Ishikawa (cell line): ENCODE measurements around the gene TMEM255B.

Source experiments
- CEBPB ChIP-seq: IDR thresholded peaks from 2 replicates; pipeline ENCODE4 v1.6.1; 2012
- CREB1 ChIP-seq: IDR thresholded peaks from 2 replicates; pipeline ENCODE4 v1.6.1; 2012; ENCODE audit warnings: low read depth
- EGR1 ChIP-seq: IDR thresholded peaks from 2 replicates; pipeline ENCODE4 v1.6.1; 2012
- EP300 ChIP-seq: IDR thresholded peaks from 2 replicates; pipeline ENCODE4 v1.6.1; 2012; ENCODE audit warnings: borderline replicate concordance
- FOXM1 ChIP-seq: IDR thresholded peaks from 2 replicates; pipeline ENCODE4 v1.6.1; 2012; ENCODE audit warnings: low read depth, borderline replicate concordance
- NFIC ChIP-seq: IDR thresholded peaks from 2 replicates; pipeline ENCODE4 v1.6.1; 2012
- RAD21 ChIP-seq: IDR thresholded peaks from 2 replicates; pipeline ENCODE4 v1.6.1; 2012; ENCODE audit warnings: low read depth
- TAF1 ChIP-seq: IDR thresholded peaks from 2 replicates; pipeline ENCODE4 v1.6.1; 2012; ENCODE audit warnings: low read depth, mild to moderate bottlenecking
- TCF12 ChIP-seq: IDR thresholded peaks from 2 replicates; pipeline ENCODE4 v1.6.1; 2012; ENCODE audit warnings: low read depth
- TEAD4 ChIP-seq: IDR thresholded peaks from 2 replicates; pipeline ENCODE4 v1.6.1; 2012
- YY1 ChIP-seq: IDR thresholded peaks from 2 replicates; pipeline ENCODE4 v1.6.1; 2012; ENCODE audit warnings: low read depth
- ZBTB7A ChIP-seq: IDR thresholded peaks from 2 replicates; pipeline ENCODE4 v1.6.1; 2012; ENCODE audit warnings: low read depth
- TF ChIP-seq, protein P1 (sequence below): IDR thresholded peaks from 2 replicates; pipeline ENCODE4 v1.6.1; 2012
- TF ChIP-seq, protein P2 (sequence below): IDR thresholded peaks from 2 replicates; pipeline ENCODE4 v1.6.1; 2012; ENCODE audit warnings: low read depth, mild to moderate bottlenecking
- TF ChIP-seq, protein P3 (sequence below): IDR thresholded peaks from 2 replicates; pipeline ENCODE4 v1.6.1; 2012

The TMEM255B gene

GRCh38 chr13:113748101-113748861, 10.7 kb upstream of the TMEM255B start:
- TF ChIP-seq TEAD4 (no peak), EP300 (no peak), CREB1 (no peak), EGR1 (no peak), YY1 (no peak), FOXM1 (no peak), ZBTB7A (no peak), RAD21 (no peak), NFIC (no peak), TCF12 (no peak), TAF1 (no peak), CEBPB (no peak)
- TF ChIP-seq, protein P1, sequence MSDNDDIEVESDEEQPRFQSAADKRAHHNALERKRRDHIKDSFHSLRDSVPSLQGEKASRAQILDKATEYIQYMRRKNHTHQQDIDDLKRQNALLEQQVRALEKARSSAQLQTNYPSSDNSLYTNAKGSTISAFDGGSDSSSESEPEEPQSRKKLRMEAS = no peak
- TF ChIP-seq, protein P2, sequence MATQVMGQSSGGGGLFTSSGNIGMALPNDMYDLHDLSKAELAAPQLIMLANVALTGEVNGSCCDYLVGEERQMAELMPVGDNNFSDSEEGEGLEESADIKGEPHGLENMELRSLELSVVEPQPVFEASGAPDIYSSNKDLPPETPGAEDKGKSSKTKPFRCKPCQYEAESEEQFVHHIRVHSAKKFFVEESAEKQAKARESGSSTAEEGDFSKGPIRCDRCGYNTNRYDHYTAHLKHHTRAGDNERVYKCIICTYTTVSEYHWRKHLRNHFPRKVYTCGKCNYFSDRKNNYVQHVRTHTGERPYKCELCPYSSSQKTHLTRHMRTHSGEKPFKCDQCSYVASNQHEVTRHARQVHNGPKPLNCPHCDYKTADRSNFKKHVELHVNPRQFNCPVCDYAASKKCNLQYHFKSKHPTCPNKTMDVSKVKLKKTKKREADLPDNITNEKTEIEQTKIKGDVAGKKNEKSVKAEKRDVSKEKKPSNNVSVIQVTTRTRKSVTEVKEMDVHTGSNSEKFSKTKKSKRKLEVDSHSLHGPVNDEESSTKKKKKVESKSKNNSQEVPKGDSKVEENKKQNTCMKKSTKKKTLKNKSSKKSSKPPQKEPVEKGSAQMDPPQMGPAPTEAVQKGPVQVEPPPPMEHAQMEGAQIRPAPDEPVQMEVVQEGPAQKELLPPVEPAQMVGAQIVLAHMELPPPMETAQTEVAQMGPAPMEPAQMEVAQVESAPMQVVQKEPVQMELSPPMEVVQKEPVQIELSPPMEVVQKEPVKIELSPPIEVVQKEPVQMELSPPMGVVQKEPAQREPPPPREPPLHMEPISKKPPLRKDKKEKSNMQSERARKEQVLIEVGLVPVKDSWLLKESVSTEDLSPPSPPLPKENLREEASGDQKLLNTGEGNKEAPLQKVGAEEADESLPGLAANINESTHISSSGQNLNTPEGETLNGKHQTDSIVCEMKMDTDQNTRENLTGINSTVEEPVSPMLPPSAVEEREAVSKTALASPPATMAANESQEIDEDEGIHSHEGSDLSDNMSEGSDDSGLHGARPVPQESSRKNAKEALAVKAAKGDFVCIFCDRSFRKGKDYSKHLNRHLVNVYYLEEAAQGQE = no peak
- TF ChIP-seq, protein P3, sequence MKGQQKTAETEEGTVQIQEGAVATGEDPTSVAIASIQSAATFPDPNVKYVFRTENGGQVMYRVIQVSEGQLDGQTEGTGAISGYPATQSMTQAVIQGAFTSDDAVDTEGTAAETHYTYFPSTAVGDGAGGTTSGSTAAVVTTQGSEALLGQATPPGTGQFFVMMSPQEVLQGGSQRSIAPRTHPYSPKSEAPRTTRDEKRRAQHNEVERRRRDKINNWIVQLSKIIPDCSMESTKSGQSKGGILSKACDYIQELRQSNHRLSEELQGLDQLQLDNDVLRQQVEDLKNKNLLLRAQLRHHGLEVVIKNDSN = no peak

DNA sequence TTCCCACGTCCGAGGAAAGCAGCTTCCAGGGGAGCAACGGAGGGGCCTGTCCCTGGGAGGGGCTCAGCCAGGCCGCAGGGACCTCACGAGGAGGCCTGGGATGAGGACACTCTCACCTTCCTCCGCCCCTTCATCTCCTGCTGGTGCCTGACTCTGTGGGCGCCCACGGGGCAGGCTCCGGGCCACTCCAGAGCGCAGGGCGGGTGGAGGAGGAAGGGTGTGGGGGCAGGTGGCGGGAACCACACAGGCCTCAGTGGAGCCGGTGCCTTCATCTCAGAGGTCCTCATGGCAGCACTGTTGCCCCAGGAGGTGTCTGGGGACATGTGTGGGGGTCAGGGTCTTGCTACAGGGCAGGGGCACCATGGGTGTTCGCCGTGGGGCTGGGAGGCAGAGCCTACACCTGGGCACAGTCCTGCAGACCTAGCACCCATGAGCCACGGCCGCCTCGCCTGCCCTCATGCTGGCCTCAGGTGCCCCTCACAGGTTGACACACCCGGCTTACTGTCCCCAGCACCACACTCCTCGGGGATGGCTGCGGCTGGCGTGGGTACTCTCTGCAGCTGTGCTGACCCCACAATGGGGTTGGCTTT, 10.1 kb upstream of the TMEM255B start:
- no peak for TF ChIP-seq NFIC
- no peak for TF ChIP-seq RAD21
- TF ChIP-seq, protein P3 = no peak
- TF ChIP-seq, protein P2 = no peak
- no peak for TF ChIP-seq TEAD4
- no peak for TF ChIP-seq FOXM1
- no peak for TF ChIP-seq YY1

- TF ChIP-seq TEAD4 (no peak), YY1 (no peak), ZBTB7A (no peak), TAF1 (no peak)
- TF ChIP-seq, protein P2 = no peak
- TF ChIP-seq, protein P1 = no peak
Observed at GRCh38 chr13:113749507-113749906, 9.5 kb upstream of the TMEM255B start.

GRCh38 chr13:113749967-113750366, 9.1 kb upstream of the TMEM255B start:
- TF ChIP-seq FOXM1 (no peak), CEBPB (no peak), EP300 (no peak), CREB1 (no peak)
- TF ChIP-seq, protein P2 = no peak
- TF ChIP-seq, protein P3 = no peak
- TF ChIP-seq, protein P1 = no peak
